ENCODE measurements around the gene GNE. TPM values are rescaled to one million over a fixed set of nuclear protein-coding genes. Genes with fewer than 3 reads are reported as not detected.

GNE gene
- total RNA-seq, 1 donor from 2014 or later, result 23.9 TPM

GRCh38 chr9:36218011-36218410 is 40.2 kb downstream of the GNE start:
- no peak overlapping the region for H3K4me3 ChIP-seq (ENCODE audit: low read depth, low read length)
- DNase-seq (ENCODE audit: low read depth), result no peak
- no peak for TF ChIP-seq CTCF (conservative IDR thresholded peaks at IDR 0.05; ENCODE audit: low read depth, low read length)

- DNase-seq (ENCODE audit: low read depth), result no peak
- H3K4me3 ChIP-seq (ENCODE audit: low read depth, low read length), result no peak overlapping the region
- TF ChIP-seq CTCF (conservative IDR thresholded peaks at IDR 0.05; ENCODE audit: low read depth, low read length), result no peak
Measured at GRCh38 chr9:36217256-36217968, 40.8 kb downstream of the GNE start.

- TF ChIP-seq CTCF (conservative IDR thresholded peaks at IDR 0.05; ENCODE audit: low read depth, low read length), result no peak
- no peak for DNase-seq (ENCODE audit: low read depth)
- H3K4me3 ChIP-seq (ENCODE audit: low read depth, low read length), result no peak overlapping the region
Measured at GRCh38 chr9:36214571-36214970, 43.7 kb downstream of the GNE start.

- no peak overlapping the region for H3K4me3 ChIP-seq (ENCODE audit: low read depth, low read length)
- no peak for TF ChIP-seq CTCF (conservative IDR thresholded peaks at IDR 0.05; ENCODE audit: low read depth, low read length)
- DNase-seq (ENCODE audit: low read depth), result no peak
Measured at GRCh38 chr9:36213989-36214388, 44.3 kb downstream of the GNE start.

GRCh38 chr9:36213387-36213786 is 44.9 kb downstream of the GNE start:
- no peak overlapping the region for H3K4me3 ChIP-seq (ENCODE audit: low read depth, low read length)
- no peak for TF ChIP-seq CTCF (conservative IDR thresholded peaks at IDR 0.05; ENCODE audit: low read depth, low read length)
- DNase-seq (ENCODE audit: low read depth), result no peak

GRCh38 chr9:36211510-36211909 is 46.7 kb downstream of the GNE start:
- no peak for DNase-seq (ENCODE audit: low read depth)
- no peak overlapping the region for H3K4me3 ChIP-seq (ENCODE audit: low read depth, low read length)
- TF ChIP-seq CTCF (conservative IDR thresholded peaks at IDR 0.05; ENCODE audit: low read depth, low read length), result no peak

- H3K4me3 ChIP-seq (ENCODE audit: low read depth, low read length), result no peak overlapping the region
- DNase-seq (ENCODE audit: low read depth), result no peak
- TF ChIP-seq CTCF (conservative IDR thresholded peaks at IDR 0.05; ENCODE audit: low read depth, low read length), result no peak
Measured at GRCh38 chr9:36210722-36211121, 47.5 kb downstream of the GNE start.

All from epithelial cell of proximal tubule (primary cell).